Brain microvascular endothelial cell (primary cell): ENCODE measurements around the gene RABAC1.

Source experiments
- DNase-seq: peaks from one replicate; pipeline ENCODE4 v3.0.0-alpha.2; 2020
- H3K27ac ChIP-seq: fragments of 250-450 bp; sonication (Bioruptor Pico); 2 replicates; pipeline ENCODE4 v1.5.1; 2020; ENCODE audit warnings: mild to moderate bottlenecking, moderate library complexity
- H3K27me3 ChIP-seq: fragments of 250-450 bp; sonication (Bioruptor Pico); replicated peaks from 2 replicates; pipeline ENCODE4 v1.5.1; 2020; ENCODE audit warnings: mild to moderate bottlenecking
- H3K36me3 ChIP-seq: fragments of 250-450 bp; sonication (Bioruptor Pico); replicated peaks from 2 replicates; pipeline ENCODE4 v1.5.1; 2020; ENCODE audit warnings: mild to moderate bottlenecking
- H3K4me3 ChIP-seq: 2 replicates; pipeline ENCODE4 v1.5.1; 2011; ENCODE audit warnings: low read depth, mild to moderate bottlenecking, control low read depth, low read length, moderate library complexity
- CTCF ChIP-seq: IDR thresholded peaks from 2 replicates; pipeline ENCODE4 v1.5.1; 2011; ENCODE audit warnings: low read depth, mild to moderate bottlenecking, moderate library complexity, low read length, control low read depth, inconsistent platforms; ENCODE audit errors: missing control alignments
- in situ Hi-C: cut with HindIII; loops from 2 replicates; pipeline ENCODE4 v1.10.0; 2017; ENCODE audit warnings: low sequenced_read_pairs, low pct_ligation_motif_present

The RABAC1 gene

DNA sequence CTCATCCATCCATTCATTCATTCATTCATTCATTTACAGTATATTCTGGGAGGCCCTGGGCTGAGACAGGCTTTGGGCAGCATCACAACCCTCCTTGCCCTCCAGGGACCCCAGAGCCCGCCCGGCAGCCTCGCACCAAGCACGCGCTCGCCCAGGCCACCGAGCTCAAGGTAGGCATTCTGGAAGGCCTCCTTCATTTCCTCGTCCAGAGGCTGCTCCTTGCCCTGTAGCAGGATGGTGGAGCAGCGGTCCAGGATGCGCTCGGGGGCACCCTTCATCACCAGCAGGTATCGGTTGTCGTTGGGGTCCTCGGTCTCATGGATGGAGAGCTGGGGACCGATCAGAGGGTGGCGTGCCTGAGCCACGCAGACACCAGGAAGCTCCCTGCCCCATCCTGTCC lies 19.3 kb upstream of the RABAC1 start:
- Histone ChIP-seq H3K27ac (no peak overlapping the region), H3K36me3 (no peaks in the 10 kb centered on the region), H3K27me3 (no peaks in the 10 kb centered on the region), H3K4me3 (no peak overlapping the region)
- TF ChIP-seq CTCF, result no peak
- no peak for DNase-seq
- in situ Hi-C loops, result no loop called here

GRCh38 chr19:41977916-41978315 lies 18.8 kb upstream of the RABAC1 start:
- TF ChIP-seq CTCF, result no peak
- no peak for DNase-seq
- no peaks in the 10 kb centered on the region for H3K36me3 ChIP-seq
- no peak overlapping the region for H3K27ac ChIP-seq
- in situ Hi-C loops, result no loop called here
- H3K27me3 ChIP-seq, result no peaks in the 10 kb centered on the region
- H3K4me3 ChIP-seq, result no peak overlapping the region

DNA sequence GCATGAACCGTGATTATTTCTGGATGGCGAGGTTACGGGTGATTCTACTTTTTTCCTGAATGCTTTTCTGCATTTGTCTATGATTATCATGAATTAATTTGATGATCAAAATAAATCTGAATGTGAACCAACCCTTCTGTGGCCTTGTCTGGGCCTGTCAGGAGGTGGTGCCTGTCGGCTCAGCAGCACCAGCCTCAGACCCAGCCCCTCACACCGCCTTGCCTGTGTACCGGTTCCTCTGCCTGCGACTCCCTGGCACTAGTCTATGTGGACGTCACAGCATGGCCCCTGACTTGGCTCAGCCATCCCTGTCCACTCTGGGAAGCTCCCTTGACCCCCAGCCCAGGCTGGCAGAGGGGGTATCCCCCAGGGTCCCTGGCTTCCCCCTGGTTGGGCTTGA lies 15.5 kb upstream of the RABAC1 start:
- H3K4me3 ChIP-seq, result no peak overlapping the region
- in situ Hi-C loops, result no loop called here

GRCh38 chr19:41971363-41971762 lies 12.2 kb upstream of the RABAC1 start:
- TF ChIP-seq CTCF, result no peak
- Histone ChIP-seq H3K27ac (no peak overlapping the region), H3K27me3 (no peaks in the 10 kb centered on the region), H3K36me3 (no peaks in the 10 kb centered on the region), H3K4me3 (no peak overlapping the region)
- no peak for DNase-seq
- in situ Hi-C loops, result no loop called here

More for the DNA sequence above, 15.5 kb upstream of the RABAC1 start:
- H3K36me3 ChIP-seq, result no peaks in the 10 kb centered on the region
- no peak for TF ChIP-seq CTCF
- no peaks in the 10 kb centered on the region for H3K27me3 ChIP-seq
- DNase-seq, result no peak
- H3K27ac ChIP-seq, result no peak overlapping the region

GRCh38 chr19:41969772-41970458 lies 10.8 kb upstream of the RABAC1 start:
- Histone ChIP-seq H3K4me3 (no peak overlapping the region), H3K27ac (no peak overlapping the region), H3K27me3 (peaks cover 2% of the 10 kb centered on the region), H3K36me3 (no peaks in the 10 kb centered on the region)
- TF ChIP-seq CTCF, result no peak
- DNase-seq, result no peak
- in situ Hi-C loops, result no loop called here
